ENCODE results near the gene SERPINA1.
"Not testable (repeated sequence)": the region's sequence is repeated elsewhere in the genome, so short reads cannot be mapped to it uniquely, and the experiment has no call there.

GRCh38 chr14:94346065-94346786 lies 42.2 kb downstream of the SERPINA1 start:
- TF ChIP-seq EZH2 (IDR thresholded peaks at IDR 0.05; ENCODE audit: insufficient read depth, poor library complexity, severe bottlenecking); EZH2phosphoT487 (IDR thresholded peaks at IDR 0.05; ENCODE audit: insufficient read depth, low read depth): not testable (repeated sequence)
